Measurements from ENCODE around the gene CFLAR. TPM values are rescaled to one million over a fixed set of nuclear protein-coding genes. Genes with fewer than 3 reads are reported as not detected.

CFLAR gene
- total and polyA plus RNA-seq, 2 of the 13 experiments (the other 11 are each of a cell fraction or from before 2014, with no cell fraction given) = 43.8 to 92.1 TPM

GRCh38 chr2:201072201-201072530 lies 43.8 kb upstream of the CFLAR start:
- BruUV-seq (replicated peaks) = TSS peak; percentile 93
- Histone ChIP-seq H3K9me3 (ENCODE audit: low read length) (no peaks in the 10 kb centered on the region), H3K4me3 (replicated peaks in 1 of 3; ENCODE audit: insufficient read depth in 1 of 3, low read depth in 2 of 3, low read length in 3 of 3) (peak overlapping the region; percentile 77 to 91 (median 91)), H3K9ac (ENCODE audit: insufficient read depth, low read depth, low read length) (peak overlapping the region; percentile 91), H3K36me3 (replicated peaks in 1 of 2; ENCODE audit: control insufficient read depth in 1 of 2, insufficient read depth in 2 of 2, low read length in 2 of 2) (no peaks in the 10 kb centered on the region), H3K4me2 (ENCODE audit: low read depth, low read length) (peak overlapping the region; percentile 71), H3K79me2 (ENCODE audit: insufficient read depth, low read length) (peaks cover 54% of the 10 kb centered on the region), H2AFZ (ENCODE audit: low read length) (peak overlapping the region; percentile 99), H3K27me3 (ENCODE audit: control insufficient read depth in 1 of 2, insufficient read depth in 2 of 2, low read length in 2 of 2) (no peaks in the 10 kb centered on the region; a peak in 1 of 5 replicates), H3K4me1 (ENCODE audit: insufficient read depth, low read length) (peaks cover 34% of the 10 kb centered on the region), H4K20me1 (ENCODE audit: insufficient read depth, low read length) (no peaks in the 10 kb centered on the region), H3K27ac (ENCODE audit: extremely low read length, insufficient read depth, low read length) (peak overlapping the region; percentile 88)
- in situ Hi-C loops (cut with HindIII; ENCODE audit: extremely low pct_ligation_motif_present, low pct_unique_long_range_greater_than_20kb) (loop anchor here (5.0 kb wide), 3 partner anchors 45 to 165 kb away; partner anchors contain the start of gene CFLAR), intact Hi-C loops (cut with micrococcal nuclease; ENCODE audit: unreplicated experiment) (loop anchor here (1.0 kb wide), 1 partner anchor 44 kb away; the partner anchor contains the start of gene CFLAR)
- ChIA-PET CTCF (ENCODE audit: low intra/inter-chr PET ratio, low total read pairs) (interaction anchor here (0.9 kb wide), 1 partner anchor 109 kb away, joined by 7 read pairs; the partner anchor contains the start of gene ORC2), POLR2A (interaction anchor here (0.9 to 1.7 kb wide), 2 partner anchors 45 to 109 kb away, joined by 6 to 10 read pairs; partner anchors contain the start of genes CFLAR and ORC2)
- FAIRE-seq (no peak), DNase-seq (ENCODE audit: low spot score) (no peak), ATAC-seq (peak; percentile 45)
- under 1% methylated on average over 5 of the region's 5 CpGs for WGBS (ENCODE audit: low lambda C conversion rate)
- TF ChIP-seq PTBP1 (IDR thresholded peaks at IDR 0.05; ENCODE audit: low read depth, low read length, poor library complexity, severe bottlenecking) = no peak
- TF ChIP-seq ELF4 (CRISPR knock-in tag; IDR thresholded peaks at IDR 0.05; ENCODE audit: borderline replicate concordance) = peak; percentile 85; the same call in 1 of the 2 replicates
- TF ChIP-seq KLF16 (CRISPR knock-in tag; IDR thresholded peaks at IDR 0.05) = no peak
- TF ChIP-seq RBFOX2 (IDR thresholded peaks at IDR 0.05; ENCODE audit: low read depth, low read length) = peak; percentile 34; the same call in 1 of the 2 replicates
- TF ChIP-seq, protein P1, sequence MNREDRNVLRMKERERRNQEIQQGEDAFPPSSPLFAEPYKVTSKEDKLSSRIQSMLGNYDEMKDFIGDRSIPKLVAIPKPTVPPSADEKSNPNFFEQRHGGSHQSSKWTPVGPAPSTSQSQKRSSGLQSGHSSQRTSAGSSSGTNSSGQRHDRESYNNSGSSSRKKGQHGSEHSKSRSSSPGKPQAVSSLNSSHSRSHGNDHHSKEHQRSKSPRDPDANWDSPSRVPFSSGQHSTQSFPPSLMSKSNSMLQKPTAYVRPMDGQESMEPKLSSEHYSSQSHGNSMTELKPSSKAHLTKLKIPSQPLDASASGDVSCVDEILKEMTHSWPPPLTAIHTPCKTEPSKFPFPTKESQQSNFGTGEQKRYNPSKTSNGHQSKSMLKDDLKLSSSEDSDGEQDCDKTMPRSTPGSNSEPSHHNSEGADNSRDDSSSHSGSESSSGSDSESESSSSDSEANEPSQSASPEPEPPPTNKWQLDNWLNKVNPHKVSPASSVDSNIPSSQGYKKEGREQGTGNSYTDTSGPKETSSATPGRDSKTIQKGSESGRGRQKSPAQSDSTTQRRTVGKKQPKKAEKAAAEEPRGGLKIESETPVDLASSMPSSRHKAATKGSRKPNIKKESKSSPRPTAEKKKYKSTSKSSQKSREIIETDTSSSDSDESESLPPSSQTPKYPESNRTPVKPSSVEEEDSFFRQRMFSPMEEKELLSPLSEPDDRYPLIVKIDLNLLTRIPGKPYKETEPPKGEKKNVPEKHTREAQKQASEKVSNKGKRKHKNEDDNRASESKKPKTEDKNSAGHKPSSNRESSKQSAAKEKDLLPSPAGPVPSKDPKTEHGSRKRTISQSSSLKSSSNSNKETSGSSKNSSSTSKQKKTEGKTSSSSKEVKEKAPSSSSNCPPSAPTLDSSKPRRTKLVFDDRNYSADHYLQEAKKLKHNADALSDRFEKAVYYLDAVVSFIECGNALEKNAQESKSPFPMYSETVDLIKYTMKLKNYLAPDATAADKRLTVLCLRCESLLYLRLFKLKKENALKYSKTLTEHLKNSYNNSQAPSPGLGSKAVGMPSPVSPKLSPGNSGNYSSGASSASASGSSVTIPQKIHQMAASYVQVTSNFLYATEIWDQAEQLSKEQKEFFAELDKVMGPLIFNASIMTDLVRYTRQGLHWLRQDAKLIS (CRISPR knock-in tag; IDR thresholded peaks at IDR 0.05) = 0 out of 2 replicates have a peak, but pooled peaks have one; percentile 4
- no peak for TF ChIP-seq CENPBD1 (CRISPR knock-in tag; IDR thresholded peaks at IDR 0.05; ENCODE audit: borderline replicate concordance, low read depth)
- TF ChIP-seq ZNF816 (CRISPR knock-in tag; IDR thresholded peaks at IDR 0.05; ENCODE audit: borderline replicate concordance) = 0 out of 2 replicates have a peak, but pooled peaks have one; percentile 50
- TF ChIP-seq BATF2 (CRISPR knock-in tag; IDR thresholded peaks at IDR 0.05) = no peak
- TF ChIP-seq ZNF570 (CRISPR knock-in tag; IDR thresholded peaks at IDR 0.05; ENCODE audit: borderline replicate concordance) = no peak
- TF ChIP-seq TFDP1 (CRISPR knock-in tag; IDR thresholded peaks at IDR 0.05; ENCODE audit: borderline replicate concordance) = 0 out of 2 replicates have a peak, but pooled peaks have one; percentile 4
- peak; percentile 12; the same call in 1 of the 2 replicates for TF ChIP-seq MED13 (CRISPR knock-in tag; IDR thresholded peaks at IDR 0.05)
- 0 out of 2 replicates have a peak, but pooled peaks have one; percentile 6 for TF ChIP-seq ZBTB10 (CRISPR knock-in tag; IDR thresholded peaks at IDR 0.05; ENCODE audit: borderline replicate concordance)
- no peak for TF ChIP-seq ZNF30 (CRISPR knock-in tag; IDR thresholded peaks at IDR 0.05)
- 0 out of 2 replicates have a peak, but pooled peaks have one; percentile 8 for TF ChIP-seq NPAS2 (CRISPR knock-in tag; IDR thresholded peaks at IDR 0.05; ENCODE audit: borderline replicate concordance)
